ENCODE data around the gene AMDHD2. TPM values are rescaled to one million over a fixed set of nuclear protein-coding genes. Genes with fewer than 3 reads are reported as not detected.

Gene AMDHD2
- total and polyA plus RNA-seq, 7 donors: 21.0 to 39.4 (median 24.3) TPM

GRCh38 chr16:2474877-2475412 lies 45.2 kb upstream of the AMDHD2 start, which contains the start of gene TBC1D24:
TSS of gene TBC1D24 (plus strand) at chr16:2475127. CDS start at chr16:2496149, 21,022 bp downstream.
- Histone ChIP-seq H3K27ac (peak within 1 kb of the TSS; percentile 84 to 89 (median 88)), H3K27me3 (peaks cover 25 to 37% (median 35%) of the 10 kb centered on the region in 3 donors), H3K4me1 (peaks cover 0 to 48% (median 39%) of the 10 kb centered on the region in 4 donors), H3K36me3 (no peaks in the 10 kb centered on the region), H3K9me3 (no peaks in the 10 kb centered on the region), H3K4me3 (peak within 1 kb of the TSS; percentile 60 to 88 (median 74))
- WGBS, 2 donors: 1% methylated on average over 77 of the region's 77 CpGs
- TF ChIP-seq POLR2A (IDR thresholded peaks at IDR 0.05) (peak in 1 of 2 donors; percentile 20), EP300 (IDR thresholded peaks at IDR 0.05) (no peak), CTCF (IDR thresholded peaks at IDR 0.05) (no peak), POLR2AphosphoS5 (IDR thresholded peaks at IDR 0.05) (peak; percentile 52 to 88 (median 80))
- DNase-seq: peak; percentile 92
- intact Hi-C loops (cut with DNase I): loop anchor here (2.0 to 5.0 kb wide), 2 partner anchors 26 to 37 kb away; partner anchors contain the start of gene ATP6V0C

GRCh38 chr16:2475413-2476344 lies 44.5 kb upstream of the AMDHD2 start:
- peak overlapping the region; percentile 39 to 88 (median 74) for H3K4me3 ChIP-seq
- 6 to 14% methylated on average over 55 of the region's 55 CpGs for WGBS, 2 donors

GRCh38 chr16:2476345-2476720 lies 43.8 kb upstream of the AMDHD2 start:
- H3K9me3 ChIP-seq: no peaks in the 10 kb centered on the region
- TF ChIP-seq EP300 (IDR thresholded peaks at IDR 0.05) (no peak), CTCF (IDR thresholded peaks at IDR 0.05) (no peak), POLR2A (IDR thresholded peaks at IDR 0.05) (no peak), POLR2AphosphoS5 (IDR thresholded peaks at IDR 0.05) (no peak)
- no peak overlapping the region for H3K4me3 ChIP-seq
- H3K27me3 ChIP-seq: peaks cover 18 to 23% (median 21%) of the 10 kb centered on the region in 3 donors
- H3K36me3 ChIP-seq: no peaks in the 10 kb centered on the region
- peaks cover 0 to 41% (median 32%) of the 10 kb centered on the region in 4 donors for H3K4me1 ChIP-seq
- WGBS, 2 donors: 90 to 91% methylated on average over 9 of the region's 9 CpGs
- H3K27ac ChIP-seq: no peak overlapping the region
- intact Hi-C loops (cut with DNase I): loop anchor here (5.0 kb wide), 1 partner anchor 36 kb away; the partner anchor contains the start of gene ATP6V0C
- DNase-seq: no peak

More at GRCh38 chr16:2475413-2476344, 44.5 kb upstream of the AMDHD2 start:
- peaks cover 25 to 30% (median 28%) of the 10 kb centered on the region in 3 donors for H3K27me3 ChIP-seq
- intact Hi-C loops (cut with DNase I): loop anchor here (2.0 to 5.0 kb wide), 2 partner anchors 25 to 37 kb away; partner anchors contain the start of gene ATP6V0C
- no peaks in the 10 kb centered on the region for H3K9me3 ChIP-seq
- H3K36me3 ChIP-seq: no peaks in the 10 kb centered on the region
- peak overlapping the region; percentile 9 to 89 (median 64) for H3K27ac ChIP-seq
- H3K4me1 ChIP-seq: peaks cover 0 to 48% (median 38%) of the 10 kb centered on the region in 4 donors
- TF ChIP-seq POLR2A (IDR thresholded peaks at IDR 0.05) (no peak), EP300 (IDR thresholded peaks at IDR 0.05) (no peak), CTCF (IDR thresholded peaks at IDR 0.05) (no peak), POLR2AphosphoS5 (IDR thresholded peaks at IDR 0.05) (no peak)
- no peak for DNase-seq

GRCh38 chr16:2476741-2477140 lies 43.4 kb upstream of the AMDHD2 start:
- TF ChIP-seq POLR2A (IDR thresholded peaks at IDR 0.05) (no peak), EP300 (IDR thresholded peaks at IDR 0.05) (no peak), POLR2AphosphoS5 (IDR thresholded peaks at IDR 0.05) (no peak), CTCF (IDR thresholded peaks at IDR 0.05) (no peak)
- intact Hi-C loops (cut with DNase I): loop anchor here (5.0 kb wide), 1 partner anchor 36 kb away; the partner anchor contains the start of gene ATP6V0C
- peaks cover 14 to 19% (median 17%) of the 10 kb centered on the region in 3 donors for H3K27me3 ChIP-seq
- DNase-seq: no peak
- H3K4me1 ChIP-seq: peaks cover 0 to 38% (median 28%) of the 10 kb centered on the region in 4 donors
- no peaks in the 10 kb centered on the region for H3K36me3 ChIP-seq
- H3K27ac ChIP-seq: no peak overlapping the region
- no peaks in the 10 kb centered on the region for H3K9me3 ChIP-seq
- no peak overlapping the region for H3K4me3 ChIP-seq
- 87 to 90% methylated on average over 3 of the region's 3 CpGs for WGBS, 2 donors

All from sigmoid colon (tissue), 7 donors.